GM18858 (cell line): Measurements from ENCODE around the gene CDC34.
A peak's percentile ranks its signal among the peaks of the same experiment; 100 is the strongest.
"Not testable (repeated sequence)": the region's sequence is repeated elsewhere in the genome, so short reads cannot be mapped to it uniquely, and the experiment has no call there.

Source experiments
- ATAC-seq: cut with Tn5 transposase; IDR thresholded peaks from one replicate; pipeline ENCODE4 v1.9.1; 2021; ENCODE audit not compliant: unreplicated experiment

The CDC34 gene

GRCh38 chr19:572140-572742 is 40.7 kb downstream of the CDC34 start, which contains the start of gene BSG:
Gene BSG, plus strand, starts transcription at chr19:572596. Its CDS starts 39 bp downstream, at chr19:572635.
- ATAC-seq, result peak; percentile 63

- peak; percentile 11 for ATAC-seq
Measured at GRCh38 chr19:572743-573518, 41.4 kb downstream of the CDC34 start.

GRCh38 chr19:573519-573825 is 41.9 kb downstream of the CDC34 start:
- no peak for ATAC-seq

GRCh38 chr19:574658-575526 is 43.3 kb downstream of the CDC34 start:
- no peak for ATAC-seq

GRCh38 chr19:575527-576506 is 44.3 kb downstream of the CDC34 start:
- ATAC-seq, result no peak

GRCh38 chr19:576768-577438 is 45.3 kb downstream of the CDC34 start:
- no peak for ATAC-seq

GRCh38 chr19:577439-578392 is 46.2 kb downstream of the CDC34 start:
- no peak for ATAC-seq

- no peak for ATAC-seq
Measured at GRCh38 chr19:579111-579841, 47.7 kb downstream of the CDC34 start.

- no peak for ATAC-seq
Measured at GRCh38 chr19:579842-580155, 48.2 kb downstream of the CDC34 start.

GRCh38 chr19:580274-580835 is 48.8 kb downstream of the CDC34 start:
- no peak for ATAC-seq

- ATAC-seq, result no peak
Measured at GRCh38 chr19:581399-582111, 50.0 kb downstream of the CDC34 start.

- no peak for ATAC-seq
Measured at GRCh38 chr19:582497-583197, 51.1 kb downstream of the CDC34 start.

GRCh38 chr19:583198-583967 is 51.8 kb downstream of the CDC34 start:
- no peak for ATAC-seq

GRCh38 chr19:583968-584239 is 52.3 kb downstream of the CDC34 start:
- ATAC-seq, result no peak

- no peak for ATAC-seq
Measured at GRCh38 chr19:584240-585001, 52.9 kb downstream of the CDC34 start.

GRCh38 chr19:585146-585545 is 53.6 kb downstream of the CDC34 start:
- not testable (repeated sequence) for ATAC-seq
